NB4 (cell line): ENCODE data around the gene MTFP1.

Source experiments
- MAX ChIP-seq: IDR thresholded peaks from 2 replicates; pipeline ENCODE4 v1.6.1; 2011; ENCODE audit warnings: low read depth, low read length
- MYC ChIP-seq: IDR thresholded peaks from 2 replicates; pipeline ENCODE4 v1.6.1; 2011; ENCODE audit warnings: low read depth, low read length
- POLR2A ChIP-seq: IDR thresholded peaks from 2 replicates; pipeline ENCODE4 v1.6.1; 2011; ENCODE audit warnings: mild to moderate bottlenecking; ENCODE audit not compliant: insufficient read length; ENCODE audit errors: extremely low read depth
- TF ChIP-seq, protein P1 (sequence below): IDR thresholded peaks from one replicate; pipeline ENCODE4 v1.5.1; 2012; ENCODE audit warnings: low read depth, low read length

GRCh38 chr22:30452861-30453260 lies 27.3 kb downstream of the MTFP1 start:
- TF ChIP-seq, protein P1, sequence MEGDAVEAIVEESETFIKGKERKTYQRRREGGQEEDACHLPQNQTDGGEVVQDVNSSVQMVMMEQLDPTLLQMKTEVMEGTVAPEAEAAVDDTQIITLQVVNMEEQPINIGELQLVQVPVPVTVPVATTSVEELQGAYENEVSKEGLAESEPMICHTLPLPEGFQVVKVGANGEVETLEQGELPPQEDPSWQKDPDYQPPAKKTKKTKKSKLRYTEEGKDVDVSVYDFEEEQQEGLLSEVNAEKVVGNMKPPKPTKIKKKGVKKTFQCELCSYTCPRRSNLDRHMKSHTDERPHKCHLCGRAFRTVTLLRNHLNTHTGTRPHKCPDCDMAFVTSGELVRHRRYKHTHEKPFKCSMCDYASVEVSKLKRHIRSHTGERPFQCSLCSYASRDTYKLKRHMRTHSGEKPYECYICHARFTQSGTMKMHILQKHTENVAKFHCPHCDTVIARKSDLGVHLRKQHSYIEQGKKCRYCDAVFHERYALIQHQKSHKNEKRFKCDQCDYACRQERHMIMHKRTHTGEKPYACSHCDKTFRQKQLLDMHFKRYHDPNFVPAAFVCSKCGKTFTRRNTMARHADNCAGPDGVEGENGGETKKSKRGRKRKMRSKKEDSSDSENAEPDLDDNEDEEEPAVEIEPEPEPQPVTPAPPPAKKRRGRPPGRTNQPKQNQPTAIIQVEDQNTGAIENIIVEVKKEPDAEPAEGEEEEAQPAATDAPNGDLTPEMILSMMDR, result no peak
- TF ChIP-seq POLR2A (no peak), MYC (no peak), MAX (no peak)
